Measurements from ENCODE around the gene UBN1. TPM values are rescaled to one million over a fixed set of nuclear protein-coding genes. Genes with fewer than 3 reads are reported as not detected.

UBN1 gene
- total and polyA plus RNA-seq, 10 of the 15 experiments (the other 5 are each of a cell fraction or from before 2014, with no cell fraction given) = 2.1 to 32.5 (median 13.9) TPM

DNA sequence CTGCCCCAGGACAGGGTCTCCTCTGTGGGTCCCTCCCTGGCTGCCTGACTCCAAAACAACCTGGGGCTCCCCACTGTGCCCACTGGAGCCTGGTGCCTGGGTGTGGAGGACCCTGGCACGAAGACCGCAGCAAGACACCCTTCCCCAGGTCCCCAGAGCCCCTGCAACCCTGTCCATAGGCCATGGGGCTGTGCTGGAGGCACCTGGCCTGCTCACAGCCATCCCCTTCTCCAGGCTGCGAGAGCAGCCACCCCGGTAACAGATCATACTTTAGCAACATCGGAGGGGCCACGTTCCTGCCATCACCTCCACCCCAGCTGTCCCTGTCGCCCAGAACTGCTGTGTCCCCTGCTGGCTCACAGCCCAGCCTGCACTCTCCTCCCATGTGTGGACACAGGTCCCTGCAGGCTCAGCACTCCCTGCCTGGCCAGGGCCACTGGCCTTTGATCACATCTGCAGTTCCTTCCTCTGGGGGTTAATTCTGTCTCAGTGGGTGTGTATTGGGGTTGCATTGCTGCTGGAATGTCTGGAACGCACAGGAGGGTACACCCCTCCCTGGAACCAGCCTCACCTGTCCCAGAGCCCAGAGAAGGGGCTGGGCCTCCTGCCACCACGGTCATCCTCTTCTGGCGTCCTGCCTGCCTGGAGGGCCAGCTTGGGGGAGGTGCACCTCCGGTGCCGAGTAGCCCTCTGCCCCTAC, 77.5 kb downstream of the UBN1 start:
- FAIRE-seq (no peak), ATAC-seq (no peak), DNase-seq (ENCODE audit: low read depth, low spot score) (no peak)
- Histone ChIP-seq H3K4me2 (ENCODE audit: control insufficient read depth, insufficient read depth) (no peak overlapping the region), H4K20me1 (ENCODE audit: control insufficient read depth, insufficient read depth) (no peaks in the 10 kb centered on the region), H3K27ac (ENCODE audit: control insufficient read depth, insufficient read depth) (no peak overlapping the region), H3K9me3 (replicated peaks; ENCODE audit: control insufficient read depth, insufficient read depth, low read length) (peaks cover 3% of the 10 kb centered on the region; the same call in 2 of the 3 replicates), H2AFZ (ENCODE audit: control insufficient read depth, low read depth, low read length) (no peak overlapping the region), H3K9ac (ENCODE audit: control insufficient read depth, insufficient read depth, low read length) (no peak overlapping the region), H3K36me3 (ENCODE audit: control insufficient read depth in 2 of 2, insufficient read depth in 2 of 2, low read length in 1 of 2) (no peaks in the 10 kb centered on the region), H3K4me1 (ENCODE audit: control insufficient read depth, insufficient read depth, low read length) (no peaks in the 10 kb centered on the region), H3K79me2 (ENCODE audit: control insufficient read depth, insufficient read depth, low read length) (no peaks in the 10 kb centered on the region), H3K4me3 (no peak overlapping the region), H3K27me3 (replicated peaks in 1 of 2; ENCODE audit: control insufficient read depth in 2 of 2, insufficient read depth in 2 of 2, low read length in 1 of 2) (no peaks in the 10 kb centered on the region; a peak in 1 of 4 replicates)
- SMC1A ChIA-PET (ENCODE audit: uncharacterized antibody, unreplicated experiment) = no interaction called here
- 38% methylated on average over 12 of the region's 12 CpGs for WGBS (ENCODE audit: insufficient coverage, insufficient replicate concordance, low lambda C conversion rate, missing lambda C conversion rate)
- CTCF ChIA-PET = no interaction called here
- POLR2A ChIA-PET = no interaction called here
- RAD21 ChIA-PET (ENCODE audit: unreplicated experiment) = no interaction called here
- intact Hi-C loops (cut with micrococcal nuclease; ENCODE audit: unreplicated experiment) = no loop called here
- BruUV-seq (replicated peaks) = no TSS peak
- in situ Hi-C loops (cut with MboI) = no loop called here
- TF ChIP-seq SMAD1 (IDR thresholded peaks at IDR 0.05; ENCODE audit: low read depth, partially characterized antibody) (no peak), GABPA (IDR thresholded peaks at IDR 0.05; ENCODE audit: low read depth) (no peak), POU2F2 (IDR thresholded peaks at IDR 0.05; ENCODE audit: borderline replicate concordance, low read depth, low read length) (no peak), NFXL1 (IDR thresholded peaks at IDR 0.05; ENCODE audit: borderline replicate concordance) (no peak), ESRRA (IDR thresholded peaks at IDR 0.05; ENCODE audit: low read length) (no peak), EZH2 (IDR thresholded peaks at IDR 0.05; ENCODE audit: borderline replicate concordance, control insufficient read depth, low read depth, low read length) (no peak), MTA3 (IDR thresholded peaks at IDR 0.05; ENCODE audit: borderline replicate concordance, low read length) (no peak), CEBPB (IDR thresholded peaks at IDR 0.05; ENCODE audit: borderline replicate concordance in 1 of 2, low read depth in 2 of 2, low read length in 2 of 2) (no peak), HDAC2 (IDR thresholded peaks at IDR 0.05) (no peak), SIX5 (IDR thresholded peaks at IDR 0.05; ENCODE audit: low read depth, low read length, severe bottlenecking) (no peak), SMAD5 (IDR thresholded peaks at IDR 0.05; ENCODE audit: low read depth) (no peak), SREBF2 (IDR thresholded peaks at IDR 0.05; ENCODE audit: low read length) (no peak)
- TF ChIP-seq, protein P1, sequence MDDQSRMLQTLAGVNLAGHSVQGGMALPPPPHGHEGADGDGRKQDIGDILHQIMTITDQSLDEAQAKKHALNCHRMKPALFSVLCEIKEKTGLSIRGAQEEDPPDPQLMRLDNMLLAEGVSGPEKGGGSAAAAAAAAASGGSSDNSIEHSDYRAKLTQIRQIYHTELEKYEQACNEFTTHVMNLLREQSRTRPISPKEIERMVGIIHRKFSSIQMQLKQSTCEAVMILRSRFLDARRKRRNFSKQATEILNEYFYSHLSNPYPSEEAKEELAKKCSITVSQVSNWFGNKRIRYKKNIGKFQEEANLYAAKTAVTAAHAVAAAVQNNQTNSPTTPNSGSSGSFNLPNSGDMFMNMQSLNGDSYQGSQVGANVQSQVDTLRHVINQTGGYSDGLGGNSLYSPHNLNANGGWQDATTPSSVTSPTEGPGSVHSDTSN (IDR thresholded peaks at IDR 0.05; ENCODE audit: insufficient replicate concordance, low read depth, low read length) = no peak
- TF ChIP-seq, protein P2, sequence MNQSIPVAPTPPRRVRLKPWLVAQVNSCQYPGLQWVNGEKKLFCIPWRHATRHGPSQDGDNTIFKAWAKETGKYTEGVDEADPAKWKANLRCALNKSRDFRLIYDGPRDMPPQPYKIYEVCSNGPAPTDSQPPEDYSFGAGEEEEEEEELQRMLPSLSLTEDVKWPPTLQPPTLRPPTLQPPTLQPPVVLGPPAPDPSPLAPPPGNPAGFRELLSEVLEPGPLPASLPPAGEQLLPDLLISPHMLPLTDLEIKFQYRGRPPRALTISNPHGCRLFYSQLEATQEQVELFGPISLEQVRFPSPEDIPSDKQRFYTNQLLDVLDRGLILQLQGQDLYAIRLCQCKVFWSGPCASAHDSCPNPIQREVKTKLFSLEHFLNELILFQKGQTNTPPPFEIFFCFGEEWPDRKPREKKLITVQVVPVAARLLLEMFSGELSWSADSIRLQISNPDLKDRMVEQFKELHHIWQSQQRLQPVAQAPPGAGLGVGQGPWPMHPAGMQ (IDR thresholded peaks at IDR 0.05; ENCODE audit: borderline replicate concordance) = no peak
- TF ChIP-seq, protein P3, sequence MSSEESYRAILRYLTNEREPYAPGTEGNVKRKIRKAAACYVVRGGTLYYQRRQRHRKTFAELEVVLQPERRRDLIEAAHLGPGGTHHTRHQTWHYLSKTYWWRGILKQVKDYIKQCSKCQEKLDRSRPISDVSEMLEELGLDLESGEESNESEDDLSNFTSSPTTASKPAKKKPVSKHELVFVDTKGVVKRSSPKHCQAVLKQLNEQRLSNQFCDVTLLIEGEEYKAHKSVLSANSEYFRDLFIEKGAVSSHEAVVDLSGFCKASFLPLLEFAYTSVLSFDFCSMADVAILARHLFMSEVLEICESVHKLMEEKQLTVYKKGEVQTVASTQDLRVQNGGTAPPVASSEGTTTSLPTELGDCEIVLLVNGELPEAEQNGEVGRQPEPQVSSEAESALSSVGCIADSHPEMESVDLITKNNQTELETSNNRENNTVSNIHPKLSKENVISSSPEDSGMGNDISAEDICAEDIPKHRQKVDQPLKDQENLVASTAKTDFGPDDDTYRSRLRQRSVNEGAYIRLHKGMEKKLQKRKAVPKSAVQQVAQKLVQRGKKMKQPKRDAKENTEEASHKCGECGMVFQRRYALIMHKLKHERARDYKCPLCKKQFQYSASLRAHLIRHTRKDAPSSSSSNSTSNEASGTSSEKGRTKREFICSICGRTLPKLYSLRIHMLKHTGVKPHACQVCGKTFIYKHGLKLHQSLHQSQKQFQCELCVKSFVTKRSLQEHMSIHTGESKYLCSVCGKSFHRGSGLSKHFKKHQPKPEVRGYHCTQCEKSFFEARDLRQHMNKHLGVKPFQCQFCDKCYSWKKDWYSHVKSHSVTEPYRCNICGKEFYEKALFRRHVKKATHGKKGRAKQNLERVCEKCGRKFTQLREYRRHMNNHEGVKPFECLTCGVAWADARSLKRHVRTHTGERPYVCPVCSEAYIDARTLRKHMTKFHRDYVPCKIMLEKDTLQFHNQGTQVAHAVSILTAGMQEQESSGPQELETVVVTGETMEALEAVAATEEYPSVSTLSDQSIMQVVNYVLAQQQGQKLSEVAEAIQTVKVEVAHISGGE (CRISPR knock-in tag; IDR thresholded peaks at IDR 0.05) = no peak
- TF ChIP-seq, protein P4, sequence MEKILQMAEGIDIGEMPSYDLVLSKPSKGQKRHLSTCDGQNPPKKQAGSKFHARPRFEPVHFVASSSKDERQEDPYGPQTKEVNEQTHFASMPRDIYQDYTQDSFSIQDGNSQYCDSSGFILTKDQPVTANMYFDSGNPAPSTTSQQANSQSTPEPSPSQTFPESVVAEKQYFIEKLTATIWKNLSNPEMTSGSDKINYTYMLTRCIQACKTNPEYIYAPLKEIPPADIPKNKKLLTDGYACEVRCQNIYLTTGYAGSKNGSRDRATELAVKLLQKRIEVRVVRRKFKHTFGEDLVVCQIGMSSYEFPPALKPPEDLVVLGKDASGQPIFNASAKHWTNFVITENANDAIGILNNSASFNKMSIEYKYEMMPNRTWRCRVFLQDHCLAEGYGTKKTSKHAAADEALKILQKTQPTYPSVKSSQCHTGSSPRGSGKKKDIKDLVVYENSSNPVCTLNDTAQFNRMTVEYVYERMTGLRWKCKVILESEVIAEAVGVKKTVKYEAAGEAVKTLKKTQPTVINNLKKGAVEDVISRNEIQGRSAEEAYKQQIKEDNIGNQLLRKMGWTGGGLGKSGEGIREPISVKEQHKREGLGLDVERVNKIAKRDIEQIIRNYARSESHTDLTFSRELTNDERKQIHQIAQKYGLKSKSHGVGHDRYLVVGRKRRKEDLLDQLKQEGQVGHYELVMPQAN (conservative IDR thresholded peaks at IDR 0.05) = no peak
